MCF 10A (cell line): ENCODE measurements around the gene ERGIC3. TPM values are rescaled to one million over a fixed set of nuclear protein-coding genes. Genes with fewer than 3 reads are reported as not detected.

Source experiments
- BruUV-seq: library from RNA; stranded (reverse); fragments of 400-500 nt; replicated peaks from 2 replicates; lab custom pipeline; 2021; lab: Mats Ljungman, UMichigan
- CTCF ChIA-PET: fragments of 300-600 bp; sonication (Branson Sonifier 250); formaldehyde crosslinking; extraction: SDS; loops from one replicate; lab custom pipeline; 2021; ENCODE audit warnings: antibody characterized with exemption, inconsistent platforms; lab: Yijun Ruan, JAX
- POLR2A ChIA-PET: fragments of 300-600, 350-650 bp; sonication (Branson Sonifier 250); formaldehyde crosslinking; extraction: SDS; loops from one replicate; lab custom pipeline; 2020; ENCODE audit warnings: antibody characterized with exemption, inconsistent platforms; lab: Yijun Ruan, JAX
- DNase-seq: peaks from one replicate; pipeline ENCODE4 v3.0.0-alpha.2; 2018; ENCODE audit not compliant: unreplicated experiment
- H3K27ac Mint-ChIP-seq: one replicate; pipeline ENCODE4 v1.8.0; 2022; ENCODE audit warnings: mild to moderate bottlenecking, low read depth, mixed read lengths; ENCODE audit not compliant: unreplicated experiment
- H3K27me3 Mint-ChIP-seq: one replicate; pipeline ENCODE4 v1.8.0; 2022; ENCODE audit warnings: mixed read lengths; ENCODE audit not compliant: insufficient read depth, unreplicated experiment
- H3K36me3 Mint-ChIP-seq: one replicate; pipeline ENCODE4 v1.8.0; 2022; ENCODE audit warnings: mild to moderate bottlenecking, moderate library complexity, mixed read lengths; ENCODE audit not compliant: insufficient read depth, unreplicated experiment
- H3K4me1 Mint-ChIP-seq: one replicate; pipeline ENCODE4 v1.8.0; 2022; ENCODE audit warnings: mixed read lengths; ENCODE audit not compliant: insufficient read depth, unreplicated experiment
- H3K4me3 Mint-ChIP-seq: one replicate; pipeline ENCODE4 v1.8.0; 2022; ENCODE audit warnings: mild to moderate bottlenecking, moderate library complexity, mixed read lengths; ENCODE audit not compliant: unreplicated experiment
- H3K9me3 Mint-ChIP-seq: one replicate; pipeline ENCODE4 v1.8.0; 2022; ENCODE audit warnings: mixed read lengths; ENCODE audit not compliant: unreplicated experiment
- intact Hi-C: fragments of 100-400 bp; cut with micrococcal nuclease; formaldehyde crosslinking; loops from 2 replicates; pipeline ENCODE4 v1.14.1; 2022
- total RNA-seq: library from RNA; stranded (reverse); gene quantifications from 2 replicates; pipeline ENCODE4 v1.2.3, GENCODE V29; 2022
- TF ChIP-seq, protein P1 (sequence below): fragments of 200-600 bp; IDR thresholded peaks from one replicate; pipeline ENCODE4 v1.8.0; 2022; ENCODE audit warnings: antibody characterized with exemption, mild to moderate bottlenecking; ENCODE audit not compliant: unreplicated experiment

ERGIC3 gene
- total RNA-seq, 1 experiment from 2014 or later = 222 TPM

DNA sequence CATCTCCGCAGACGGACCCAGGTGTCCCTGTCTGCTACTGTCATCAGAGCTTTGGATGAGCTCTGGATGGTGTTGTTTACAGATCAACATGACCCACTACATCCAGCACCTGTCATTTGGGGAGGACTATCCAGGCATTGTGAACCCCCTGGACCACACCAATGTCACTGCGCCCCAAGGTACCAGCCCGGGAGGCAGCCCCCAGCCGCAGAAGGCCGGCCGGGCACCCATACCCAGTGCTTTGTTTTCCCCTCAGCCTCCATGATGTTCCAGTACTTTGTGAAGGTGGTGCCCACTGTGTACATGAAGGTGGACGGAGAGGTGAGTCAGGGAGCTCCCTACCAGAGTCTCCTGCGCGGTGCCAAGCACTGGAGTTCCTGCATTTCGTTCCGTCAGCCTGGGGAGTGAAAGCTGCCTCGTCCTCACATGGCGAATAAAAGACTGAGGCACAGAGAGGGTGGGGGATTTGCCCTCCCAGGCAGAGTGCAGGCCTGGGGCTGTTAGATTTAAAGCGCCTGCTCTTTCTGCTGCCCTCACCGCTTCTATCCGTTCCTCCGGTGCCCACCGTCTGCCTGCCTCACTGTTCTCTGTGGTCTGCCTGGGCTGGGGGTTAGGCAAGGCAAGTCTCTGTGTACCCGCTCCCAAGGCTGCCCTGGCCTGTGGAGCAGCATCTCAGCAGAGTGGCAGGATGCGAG lies 14.2 kb downstream of the ERGIC3 start:
- H3K4me3 Mint-ChIP-seq = no peak overlapping the region
- no peak for DNase-seq
- CTCF ChIA-PET = interaction anchor here (0.7 kb wide), 2 partner anchors 240 to 687 kb away, joined by 3 read pairs; no protein-coding TSS in a partner anchor
- no peaks in the 10 kb centered on the region for H3K9me3 Mint-ChIP-seq
- H3K36me3 Mint-ChIP-seq = peaks cover 32% of the 10 kb centered on the region
- no TSS peak for BruUV-seq
- H3K27me3 Mint-ChIP-seq = no peaks in the 10 kb centered on the region
- POLR2A ChIA-PET = interaction anchor here (1.0 kb wide), 1 partner anchor 13 kb away, joined by 3 read pairs; no protein-coding TSS in a partner anchor
- TF ChIP-seq, protein P1, sequence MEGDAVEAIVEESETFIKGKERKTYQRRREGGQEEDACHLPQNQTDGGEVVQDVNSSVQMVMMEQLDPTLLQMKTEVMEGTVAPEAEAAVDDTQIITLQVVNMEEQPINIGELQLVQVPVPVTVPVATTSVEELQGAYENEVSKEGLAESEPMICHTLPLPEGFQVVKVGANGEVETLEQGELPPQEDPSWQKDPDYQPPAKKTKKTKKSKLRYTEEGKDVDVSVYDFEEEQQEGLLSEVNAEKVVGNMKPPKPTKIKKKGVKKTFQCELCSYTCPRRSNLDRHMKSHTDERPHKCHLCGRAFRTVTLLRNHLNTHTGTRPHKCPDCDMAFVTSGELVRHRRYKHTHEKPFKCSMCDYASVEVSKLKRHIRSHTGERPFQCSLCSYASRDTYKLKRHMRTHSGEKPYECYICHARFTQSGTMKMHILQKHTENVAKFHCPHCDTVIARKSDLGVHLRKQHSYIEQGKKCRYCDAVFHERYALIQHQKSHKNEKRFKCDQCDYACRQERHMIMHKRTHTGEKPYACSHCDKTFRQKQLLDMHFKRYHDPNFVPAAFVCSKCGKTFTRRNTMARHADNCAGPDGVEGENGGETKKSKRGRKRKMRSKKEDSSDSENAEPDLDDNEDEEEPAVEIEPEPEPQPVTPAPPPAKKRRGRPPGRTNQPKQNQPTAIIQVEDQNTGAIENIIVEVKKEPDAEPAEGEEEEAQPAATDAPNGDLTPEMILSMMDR = no peak
- H3K27ac Mint-ChIP-seq = no peak overlapping the region
- intact Hi-C loops = no loop called here
- H3K4me1 Mint-ChIP-seq = peaks cover 8% of the 10 kb centered on the region

DNA sequence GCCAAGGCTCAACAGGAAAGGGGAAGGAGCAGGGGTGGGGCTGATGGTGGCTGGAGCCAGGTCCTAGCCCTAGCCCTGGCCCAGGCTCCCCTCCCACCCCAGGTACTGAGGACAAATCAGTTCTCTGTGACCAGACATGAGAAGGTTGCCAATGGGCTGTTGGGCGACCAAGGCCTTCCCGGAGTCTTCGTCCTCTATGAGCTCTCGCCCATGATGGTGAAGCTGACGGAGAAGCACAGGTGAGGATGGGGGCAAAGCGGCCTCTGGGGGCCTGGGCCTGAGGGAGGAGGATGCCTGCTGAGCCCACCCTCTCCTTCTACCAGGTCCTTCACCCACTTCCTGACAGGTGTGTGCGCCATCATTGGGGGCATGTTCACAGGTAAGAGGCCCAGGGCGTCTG lies 15.0 kb downstream of the ERGIC3 start:
- intact Hi-C loops = no loop called here
- no peak for DNase-seq
- TF ChIP-seq, protein P1 = no peak
- ChIA-PET CTCF (no interaction called here), POLR2A (interaction anchor here (1.0 kb wide), 1 partner anchor 14 kb away, joined by 3 read pairs; no protein-coding TSS in a partner anchor)
- Mint-ChIP-seq H3K27me3 (no peaks in the 10 kb centered on the region), H3K9me3 (no peaks in the 10 kb centered on the region), H3K27ac (no peak overlapping the region), H3K36me3 (peaks cover 32% of the 10 kb centered on the region), H3K4me3 (no peak overlapping the region), H3K4me1 (peaks cover 8% of the 10 kb centered on the region)
- BruUV-seq = no TSS peak

DNA sequence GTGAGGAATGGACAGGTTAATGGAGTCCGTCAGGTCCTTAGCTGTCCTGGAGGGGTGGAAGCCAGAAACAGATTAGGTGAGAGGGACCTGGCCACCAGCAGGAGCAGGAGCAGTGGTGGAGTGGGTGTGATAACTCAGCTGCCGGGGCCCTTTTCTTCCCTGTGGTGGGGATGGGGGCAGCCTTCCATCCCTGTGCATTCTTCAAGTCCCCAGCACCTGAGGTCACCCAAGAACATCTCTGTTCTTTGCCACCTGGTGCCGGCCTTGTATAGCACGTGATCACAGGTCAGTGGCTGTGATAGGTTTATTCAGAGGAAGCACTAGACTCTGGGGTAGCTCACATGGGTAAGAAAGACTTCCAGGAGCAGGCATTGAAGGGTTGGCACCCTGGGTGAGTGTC lies 16.6 kb downstream of the ERGIC3 start:
- ChIA-PET POLR2A (interaction anchor here (0.6 to 1.4 kb wide), 3 partner anchors 26 to 141 kb away, joined by 3 to 4 read pairs (median 3); partner anchors contain the start of genes CEP250, NFS1 and ROMO1), CTCF (interaction anchor here (0.5 to 0.6 kb wide), 2 partner anchors 57 to 245 kb away, joined by 3 read pairs; no protein-coding TSS in a partner anchor)
- no peak for DNase-seq
- Mint-ChIP-seq H3K27ac (peak overlapping the region; percentile 14), H3K9me3 (no peaks in the 10 kb centered on the region), H3K36me3 (peaks cover 32% of the 10 kb centered on the region), H3K4me1 (peaks cover 8% of the 10 kb centered on the region), H3K4me3 (no peak overlapping the region), H3K27me3 (no peaks in the 10 kb centered on the region)
- intact Hi-C loops = no loop called here
- no TSS peak for BruUV-seq
- TF ChIP-seq, protein P1 = no peak

DNA sequence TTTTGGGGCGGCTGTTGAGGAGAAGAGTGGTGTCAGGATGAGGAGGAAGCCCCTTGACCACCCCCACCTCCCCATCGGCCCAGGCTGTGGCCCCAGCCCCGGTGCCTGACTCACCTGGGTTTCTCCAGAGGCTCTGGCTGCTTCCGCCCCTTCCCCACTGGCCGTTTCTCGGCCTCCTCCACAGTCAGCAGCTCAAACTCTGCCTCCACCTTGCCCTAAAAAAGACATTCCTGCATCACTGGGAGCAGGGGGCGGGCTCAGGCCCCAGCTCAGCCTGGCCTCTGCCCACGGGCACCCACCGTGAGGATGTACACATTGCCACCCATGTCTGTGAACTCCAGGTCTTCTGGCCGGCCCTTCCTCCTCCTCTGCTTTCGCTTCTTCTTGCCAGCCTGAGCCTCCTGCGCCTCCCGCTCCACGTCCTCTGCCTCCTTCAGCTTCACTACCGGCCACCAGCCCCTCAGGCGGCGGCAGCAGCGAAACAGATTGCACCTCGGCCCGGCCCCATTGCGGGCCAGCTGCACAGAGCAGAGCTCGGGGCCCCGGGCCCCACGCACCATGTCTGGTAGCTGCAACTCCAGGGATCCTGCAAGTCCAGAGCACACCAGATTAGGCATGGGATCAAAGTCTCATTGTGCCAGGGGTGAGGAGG lies 17.3 kb downstream of the ERGIC3 start:
- Mint-ChIP-seq H3K4me1 (peaks cover 8% of the 10 kb centered on the region), H3K4me3 (no peak overlapping the region), H3K27me3 (no peaks in the 10 kb centered on the region), H3K9me3 (no peaks in the 10 kb centered on the region), H3K27ac (no peak overlapping the region), H3K36me3 (peaks cover 31% of the 10 kb centered on the region)
- BruUV-seq = no TSS peak
- no peak for DNase-seq
- CTCF ChIA-PET = interaction anchor here (0.6 kb wide), 1 partner anchor 113 kb away, joined by 3 read pairs; no protein-coding TSS in a partner anchor
- TF ChIP-seq, protein P1 = no peak
- POLR2A ChIA-PET = interaction anchor here (0.5 to 1.4 kb wide), 3 partner anchors 26 to 183 kb away, joined by 3 to 4 read pairs (median 3); partner anchors contain the start of genes NFS1 and ROMO1
- intact Hi-C loops = no loop called here
